ENCODE measurements around the gene RAPGEF6.

GRCh38 chr5:131431794-131432193, 203.2 kb downstream of the RAPGEF6 start:
- TF ChIP-seq CTCF (conservative IDR thresholded peaks at IDR 0.05; ENCODE audit: low read depth, low read length) (no peak), EZH2 (IDR thresholded peaks at IDR 0.05; ENCODE audit: low read length, unreplicated experiment) (no peak)
